Activated CD8-positive, alpha-beta T cell treated with anti-CD3 and anti-CD28 coated beads for 36 hours (primary cell): ENCODE results near the gene GNAT3. TPM values are rescaled to one million over a fixed set of nuclear protein-coding genes. Genes with fewer than 3 reads are reported as not detected.

Experiments used
- ATAC-seq: fragments of 200-7000 bp; cut with Tn5 transposase; one replicate; pipeline ENCODE4 v1.10.0; 2021; ENCODE audit warnings: mild to moderate bottlenecking, moderate library complexity
- CTCF ChIA-PET: fragments of 350-600 bp; sonication (Branson Sonifier 250); formaldehyde crosslinking; loops from one replicate; lab custom pipeline; 2021; ENCODE audit warnings: antibody characterized with exemption; lab: Charles Lee
- POLR2A ChIA-PET: fragments of 350-600 bp; sonication (Branson Sonifier 250); formaldehyde crosslinking; loops from one replicate; lab custom pipeline; 2021; ENCODE audit warnings: antibody characterized with exemption; lab: Charles Lee
- DNase-seq: peaks from one replicate; pipeline ENCODE4 v3.0.0-alpha.2; 2020
- H3K27ac Mint-ChIP-seq: one replicate; pipeline ENCODE4 v1.8.0; 2021; ENCODE audit warnings: mild to moderate bottlenecking, mixed read lengths
- H3K27me3 Mint-ChIP-seq: one replicate; pipeline ENCODE4 v1.8.0; 2021; ENCODE audit warnings: mixed read lengths
- H3K36me3 Mint-ChIP-seq: one replicate; pipeline ENCODE4 v1.8.0; 2021; ENCODE audit warnings: low read depth, mixed read lengths
- H3K4me1 Mint-ChIP-seq: one replicate; pipeline ENCODE4 v1.8.0; 2021; ENCODE audit warnings: low read depth, mixed read lengths
- H3K4me3 Mint-ChIP-seq: one replicate; pipeline ENCODE4 v1.8.0; 2021; ENCODE audit warnings: mild to moderate bottlenecking, moderate library complexity, mixed read lengths
- H3K9me3 Mint-ChIP-seq: one replicate; pipeline ENCODE4 v1.8.0; 2021; ENCODE audit warnings: mixed read lengths
- CTCF ChIP-seq: fragments of 200-600 bp; IDR thresholded peaks from one replicate; pipeline ENCODE4 v1.8.0; 2022; ENCODE audit warnings: antibody characterized with exemption, mild to moderate bottlenecking
- intact Hi-C: fragments of 100-400 bp; cut with micrococcal nuclease; formaldehyde crosslinking; loops from one replicate; pipeline ENCODE4 v1.10.0; 2022
- total RNA-seq, 2 experiments: library from RNA; stranded (reverse); gene quantifications; one replicate each; pipeline ENCODE4 v1.2.3, GENCODE V29; 2021

GNAT3 gene
- total RNA-seq, 2 experiments from 2014 or later = not detected

GRCh38 chr7:80453699-80454340 is 58.0 kb downstream of the GNAT3 start:
- DNase-seq (peak; percentile 13), ATAC-seq (no peak)
- no peaks in the 10 kb centered on the region for H3K4me1 Mint-ChIP-seq
- H3K27me3 Mint-ChIP-seq = no peaks in the 10 kb centered on the region
- H3K36me3 Mint-ChIP-seq = no peaks in the 10 kb centered on the region
- no peak overlapping the region for H3K27ac Mint-ChIP-seq
- CTCF ChIA-PET = no interaction called here
- no peaks in the 10 kb centered on the region for H3K9me3 Mint-ChIP-seq
- POLR2A ChIA-PET = no interaction called here
- no peak overlapping the region for H3K4me3 Mint-ChIP-seq
- TF ChIP-seq CTCF = peak; percentile 45
- intact Hi-C loops = loop anchor here (5.0 kb wide), 1 partner anchor 392 kb away; no protein-coding TSS in a partner anchor

- no peak for DNase-seq
- POLR2A ChIA-PET = no interaction called here
- CTCF ChIA-PET = interaction anchor here (0.9 to 2.2 kb wide), 3 partner anchors 22 to 391 kb away, joined by 3 to 12 read pairs (median 7); no protein-coding TSS in a partner anchor
- intact Hi-C loops = loop anchor here (5.0 kb wide), 1 partner anchor 388 kb away; no protein-coding TSS in a partner anchor
- Mint-ChIP-seq H3K9me3 (no peaks in the 10 kb centered on the region), H3K36me3 (no peaks in the 10 kb centered on the region), H3K27ac (no peak overlapping the region), H3K27me3 (no peaks in the 10 kb centered on the region), H3K4me3 (no peak overlapping the region), H3K4me1 (no peaks in the 10 kb centered on the region)
- TF ChIP-seq CTCF = no peak
- no peak for ATAC-seq
These were observed 61.1 kb downstream of the GNAT3 start for GRCh38 chr7:80450621-80451308.

- H3K4me3 Mint-ChIP-seq = no peak overlapping the region
- no peak for TF ChIP-seq CTCF
- H3K9me3 Mint-ChIP-seq = no peaks in the 10 kb centered on the region
- ATAC-seq (no peak), DNase-seq (no peak)
- ChIA-PET CTCF (interaction anchor here (1.6 kb wide), 1 partner anchor 21 kb away, joined by 7 read pairs; no protein-coding TSS in a partner anchor), POLR2A (no interaction called here)
- H3K4me1 Mint-ChIP-seq = no peaks in the 10 kb centered on the region
- intact Hi-C loops = loop anchor here (5.0 kb wide), 1 partner anchor 388 kb away; no protein-coding TSS in a partner anchor
- H3K36me3 Mint-ChIP-seq = no peaks in the 10 kb centered on the region
- H3K27ac Mint-ChIP-seq = no peak overlapping the region
- no peaks in the 10 kb centered on the region for H3K27me3 Mint-ChIP-seq
These were observed 62.0 kb downstream of the GNAT3 start for GRCh38 chr7:80449836-80450235.

GRCh38 chr7:80445351-80445750 is 66.5 kb downstream of the GNAT3 start:
- H3K27me3 Mint-ChIP-seq = no peaks in the 10 kb centered on the region
- POLR2A ChIA-PET = no interaction called here
- no peak for ATAC-seq
- no peaks in the 10 kb centered on the region for H3K9me3 Mint-ChIP-seq
- CTCF ChIA-PET = no interaction called here
- H3K36me3 Mint-ChIP-seq = no peaks in the 10 kb centered on the region
- no peak overlapping the region for H3K4me3 Mint-ChIP-seq
- no peak for DNase-seq
- intact Hi-C loops = no loop called here
- no peak overlapping the region for H3K27ac Mint-ChIP-seq
- TF ChIP-seq CTCF = no peak
- H3K4me1 Mint-ChIP-seq = no peaks in the 10 kb centered on the region

GRCh38 chr7:80444811-80445210 is 67.1 kb downstream of the GNAT3 start:
- ChIA-PET CTCF (no interaction called here), POLR2A (no interaction called here)
- H3K27me3 Mint-ChIP-seq = no peaks in the 10 kb centered on the region
- H3K36me3 Mint-ChIP-seq = no peaks in the 10 kb centered on the region
- no peak overlapping the region for H3K4me3 Mint-ChIP-seq
- no peaks in the 10 kb centered on the region for H3K9me3 Mint-ChIP-seq
- ATAC-seq = no peak
- DNase-seq = no peak
- H3K27ac Mint-ChIP-seq = no peak overlapping the region
- no peak for TF ChIP-seq CTCF
- H3K4me1 Mint-ChIP-seq = no peaks in the 10 kb centered on the region
- intact Hi-C loops = no loop called here
